HEK293T (cell line): Measurements from ENCODE around the gene NPTXR.
A peak's percentile ranks its signal among the peaks of the same experiment; 100 is the strongest.
"Not testable (repeated sequence)": the region's sequence is repeated elsewhere in the genome, so short reads cannot be mapped to it uniquely, and the experiment has no call there.

Experiments used
- CTCF ChIA-PET: fragments of 350-600 bp; formaldehyde crosslinking; extraction: SDS; loops from one replicate; lab custom pipeline; 2021; ENCODE audit warnings: antibody characterized with exemption, inconsistent platforms; lab: Yijun Ruan, JAX
- POLR2A ChIA-PET: fragments of 350-600 bp; formaldehyde crosslinking; extraction: SDS; loops from one replicate; lab custom pipeline; 2020; ENCODE audit warnings: antibody characterized with exemption, inconsistent platforms; lab: Yijun Ruan, JAX
- DNase-seq: peaks from one replicate; pipeline ENCODE4 v3.0.0; 2012; ENCODE audit warnings: mixed read lengths; ENCODE audit errors: extremely low spot score
- ARNT ChIP-seq: fragments of 450-650 bp; IDR thresholded peaks from 2 replicates; pipeline ENCODE4 v1.6.1; 2017; ENCODE audit warnings: mild to moderate bottlenecking
- BHLHE40 ChIP-seq: fragments of 450-650 bp; IDR thresholded peaks from 2 replicates; pipeline ENCODE4 v1.6.1; 2016; ENCODE audit warnings: mild to moderate bottlenecking, moderate library complexity, borderline replicate concordance
- CTBP1 ChIP-seq: fragments of 450-650 bp; IDR thresholded peaks from 2 replicates; pipeline ENCODE4 v1.6.1; 2016; ENCODE audit warnings: borderline replicate concordance
- ELF4 ChIP-seq: fragments of 450-650 bp; IDR thresholded peaks from 2 replicates; pipeline ENCODE4 v1.6.1; 2017; ENCODE audit warnings: antibody characterized with exemption
- FOXA1 ChIP-seq: fragments of 450-650 bp; IDR thresholded peaks from 2 replicates; pipeline ENCODE4 v1.6.1; 2016; ENCODE audit warnings: mild to moderate bottlenecking
- FOXK2 ChIP-seq: fragments of 450-650 bp; IDR thresholded peaks from 2 replicates; pipeline ENCODE4 v1.6.1; 2016; ENCODE audit warnings: mild to moderate bottlenecking
- FOXM1 ChIP-seq: fragments of 450-650 bp; IDR thresholded peaks from 2 replicates; pipeline ENCODE4 v1.6.1; 2017; ENCODE audit warnings: mild to moderate bottlenecking, borderline replicate concordance
- HDGF ChIP-seq: fragments of 450-650 bp; IDR thresholded peaks from 2 replicates; pipeline ENCODE4 v1.6.1; 2017; ENCODE audit warnings: antibody characterized with exemption, borderline replicate concordance
- L3MBTL2 ChIP-seq: fragments of 450-650 bp; conservative IDR thresholded peaks from 2 replicates; pipeline ENCODE4 v1.6.1; 2016; ENCODE audit warnings: mild to moderate bottlenecking
- LEF1 ChIP-seq: fragments of 450-650 bp; IDR thresholded peaks from 2 replicates; pipeline ENCODE4 v1.6.1; 2017; ENCODE audit warnings: mild to moderate bottlenecking, borderline replicate concordance
- NFRKB ChIP-seq: fragments of 450-650 bp; IDR thresholded peaks from 2 replicates; pipeline ENCODE4 v1.6.1; 2016; ENCODE audit warnings: mild to moderate bottlenecking, moderate library complexity
- SP1 ChIP-seq: fragments of 450-650 bp; IDR thresholded peaks from 2 replicates; pipeline ENCODE4 v1.6.1; 2017
- SUZ12 ChIP-seq: fragments of 450-650 bp; IDR thresholded peaks from 2 replicates; pipeline ENCODE4 v1.6.1; 2016; ENCODE audit warnings: mild to moderate bottlenecking
- TARDBP ChIP-seq: fragments of 450-650 bp; IDR thresholded peaks from 2 replicates; pipeline ENCODE4 v1.6.1; 2016
- ZNF384 ChIP-seq: fragments of 450-650 bp; IDR thresholded peaks from 2 replicates; pipeline ENCODE4 v1.6.1; 2016
- TF ChIP-seq, protein P1 (sequence below): fragments of 450-650 bp; IDR thresholded peaks from 2 replicates; pipeline ENCODE4 v1.6.1; 2016

Gene NPTXR

DNA sequence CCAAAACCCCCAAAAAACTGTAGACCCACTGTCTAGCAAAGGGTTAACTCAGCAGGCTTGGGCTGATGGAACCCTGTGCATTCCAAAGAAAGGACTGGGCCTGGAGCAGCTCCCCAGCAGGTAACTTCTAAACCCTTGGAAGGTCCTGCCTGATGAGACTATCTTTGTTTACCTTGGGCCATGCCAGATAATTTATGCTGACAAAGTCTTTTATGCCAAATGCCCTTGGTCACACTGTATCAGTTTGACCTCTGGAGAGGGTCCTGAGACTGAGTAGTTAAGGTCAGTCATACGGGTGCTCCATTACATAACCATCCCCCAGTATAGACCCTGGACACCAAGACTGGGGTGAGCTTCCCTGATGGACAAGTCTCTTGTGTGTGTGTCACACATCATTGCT lies 28.0 kb downstream of the NPTXR start:
- CTCF ChIA-PET = no interaction called here
- POLR2A ChIA-PET = no interaction called here
- TF ChIP-seq FOXK2 = no peak
- no peak for TF ChIP-seq LEF1
- no peak for TF ChIP-seq TARDBP
- TF ChIP-seq L3MBTL2 = no peak
- TF ChIP-seq FOXA1 = no peak
- TF ChIP-seq SP1 = no peak
- no peak for TF ChIP-seq HDGF
- no peak for DNase-seq

DNA sequence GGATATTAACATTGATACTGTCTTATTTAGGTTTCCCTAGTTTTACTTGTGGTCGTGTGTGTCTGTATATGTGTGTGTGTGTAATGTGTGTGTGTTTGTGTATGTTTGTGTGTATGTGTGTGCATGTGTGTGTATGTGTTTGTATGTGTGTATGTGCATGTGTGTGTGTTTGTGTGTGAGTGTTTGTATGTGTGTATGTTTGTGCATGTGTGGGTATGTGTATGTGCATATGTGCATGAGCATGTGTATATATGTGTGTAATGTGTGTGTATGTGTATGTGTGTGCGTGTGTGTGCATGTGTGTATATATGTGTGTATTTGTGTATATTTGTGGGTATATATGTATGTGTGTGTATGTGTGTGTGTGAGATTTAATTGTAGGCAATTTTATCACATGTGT lies 32.6 kb downstream of the NPTXR start:
- TF ChIP-seq LEF1 (no peak), ZNF384 (no peak), SUZ12 (no peak), HDGF (no peak), FOXK2 (no peak), TARDBP (no peak), CTBP1 (no peak; the same call in 1 of the 2 replicates), L3MBTL2 (no peak), NFRKB (no peak), SP1 (no peak), ARNT (no peak), ELF4 (no peak), BHLHE40 (no peak), FOXA1 (no peak)
- TF ChIP-seq, protein P1, sequence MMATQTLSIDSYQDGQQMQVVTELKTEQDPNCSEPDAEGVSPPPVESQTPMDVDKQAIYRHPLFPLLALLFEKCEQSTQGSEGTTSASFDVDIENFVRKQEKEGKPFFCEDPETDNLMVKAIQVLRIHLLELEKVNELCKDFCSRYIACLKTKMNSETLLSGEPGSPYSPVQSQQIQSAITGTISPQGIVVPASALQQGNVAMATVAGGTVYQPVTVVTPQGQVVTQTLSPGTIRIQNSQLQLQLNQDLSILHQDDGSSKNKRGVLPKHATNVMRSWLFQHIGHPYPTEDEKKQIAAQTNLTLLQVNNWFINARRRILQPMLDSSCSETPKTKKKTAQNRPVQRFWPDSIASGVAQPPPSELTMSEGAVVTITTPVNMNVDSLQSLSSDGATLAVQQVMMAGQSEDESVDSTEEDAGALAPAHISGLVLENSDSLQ = no peak
- CTCF ChIA-PET = no interaction called here
- no peak for DNase-seq
- POLR2A ChIA-PET = no interaction called here

DNA sequence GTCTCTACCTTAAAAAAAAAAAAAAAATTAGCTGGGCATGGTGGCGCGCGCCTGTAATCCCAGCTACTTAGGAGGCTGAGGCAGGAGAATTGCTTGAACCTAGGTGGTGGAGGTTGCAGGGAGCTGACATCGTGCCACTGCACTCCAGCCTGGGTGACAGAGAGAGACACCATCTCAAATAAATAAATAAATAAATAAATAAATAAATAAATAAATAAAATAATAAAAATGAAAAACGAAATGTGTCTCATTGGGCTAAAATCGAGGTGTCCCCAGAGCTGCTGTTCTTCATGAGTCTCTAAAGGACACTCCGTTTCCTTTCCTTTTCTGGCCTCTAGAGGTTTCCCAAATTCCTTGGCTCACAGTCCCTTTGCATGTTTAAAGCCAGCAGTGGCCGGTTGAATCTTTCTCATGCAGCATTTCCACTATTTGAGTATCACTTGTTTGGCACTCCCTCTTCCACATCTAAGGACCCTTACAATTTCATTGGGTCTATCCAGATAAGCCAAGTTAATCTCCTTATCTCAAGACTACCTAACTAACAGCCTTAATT lies 38.7 kb downstream of the NPTXR start:
- CTCF ChIA-PET, POLR2A ChIA-PET, DNase-seq: not testable (repeated sequence)

DNA sequence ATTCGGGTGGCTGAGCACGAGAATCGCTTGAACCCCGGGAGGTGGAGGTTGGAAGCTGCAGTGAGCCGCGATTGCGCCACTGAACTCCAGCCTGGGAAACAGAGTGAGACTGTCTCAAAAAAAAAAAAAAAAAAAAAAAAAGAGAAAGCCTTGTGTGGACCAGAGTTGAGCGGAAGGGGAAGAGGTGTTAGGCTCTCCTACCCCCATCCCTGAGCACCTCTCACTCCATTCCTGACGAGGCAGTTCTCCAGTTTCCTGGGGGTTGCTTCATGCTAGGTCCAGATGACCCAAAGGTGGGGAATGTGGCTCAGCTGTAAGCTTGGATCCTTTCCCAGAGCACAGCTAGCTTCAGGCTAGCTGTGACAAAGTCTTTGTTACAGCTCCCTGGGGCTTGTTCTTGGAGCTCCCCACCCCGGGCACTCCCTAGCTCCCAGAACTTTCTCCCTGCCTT lies 41.1 kb downstream of the NPTXR start:
- TF ChIP-seq LEF1 (no peak), ZNF384 (peak; percentile 70), FOXM1 (no peak), SP1 (no peak)
- no peak for DNase-seq
- CTCF ChIA-PET = no interaction called here
- POLR2A ChIA-PET = no interaction called here

DNA sequence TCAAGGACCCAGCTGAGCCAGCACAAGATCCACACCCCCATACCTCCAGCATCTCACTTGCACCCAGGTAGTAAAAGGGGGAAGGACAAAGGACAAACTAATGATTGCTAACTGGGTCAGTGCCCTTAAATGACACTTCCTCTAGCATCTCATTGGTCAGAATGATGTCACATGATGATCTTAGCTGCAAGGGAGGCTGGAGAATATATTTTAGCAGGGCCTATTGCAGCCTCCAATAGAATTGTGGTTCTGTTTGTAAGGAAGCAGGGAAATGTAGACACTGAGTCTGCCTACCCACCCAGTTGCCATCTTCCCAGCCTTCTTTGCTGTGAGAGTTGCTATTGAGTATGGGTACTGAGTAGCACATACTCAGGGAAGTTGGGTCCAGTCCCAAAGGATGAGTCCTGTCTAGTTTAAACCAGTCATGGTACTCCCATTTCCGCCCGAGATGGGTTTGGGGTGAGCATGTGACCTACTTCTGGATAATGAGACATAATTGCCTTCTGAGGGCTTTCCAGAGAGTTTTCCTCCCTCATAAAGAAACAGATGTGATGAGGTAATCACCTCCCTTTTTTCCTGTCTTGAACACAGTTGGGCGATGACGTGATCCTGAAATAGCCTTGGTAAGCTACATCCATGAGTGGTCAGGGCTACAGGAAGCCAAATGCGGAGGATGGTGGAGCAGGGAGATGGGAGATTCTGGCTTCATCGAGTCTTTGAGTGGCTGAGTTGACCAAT lies 44.4 kb downstream of the NPTXR start:
- no peak for TF ChIP-seq CTBP1
- no peak for TF ChIP-seq TARDBP
- TF ChIP-seq FOXK2 = no peak
- TF ChIP-seq NFRKB = no peak
- no peak for TF ChIP-seq SP1
- TF ChIP-seq FOXA1 = no peak
- TF ChIP-seq ZNF384 = no peak
- no peak for TF ChIP-seq LEF1
- TF ChIP-seq, protein P1 = no peak
- no peak for TF ChIP-seq BHLHE40
- no peak for TF ChIP-seq ELF4
- no peak for TF ChIP-seq FOXM1
- no peak for TF ChIP-seq ARNT
- no peak for TF ChIP-seq L3MBTL2
- ChIA-PET CTCF (interaction anchor here (0.6 kb wide), 1 partner anchor 48 kb away, joined by 3 read pairs; no protein-coding TSS in a partner anchor), POLR2A (no interaction called here)
- DNase-seq = no peak

DNA sequence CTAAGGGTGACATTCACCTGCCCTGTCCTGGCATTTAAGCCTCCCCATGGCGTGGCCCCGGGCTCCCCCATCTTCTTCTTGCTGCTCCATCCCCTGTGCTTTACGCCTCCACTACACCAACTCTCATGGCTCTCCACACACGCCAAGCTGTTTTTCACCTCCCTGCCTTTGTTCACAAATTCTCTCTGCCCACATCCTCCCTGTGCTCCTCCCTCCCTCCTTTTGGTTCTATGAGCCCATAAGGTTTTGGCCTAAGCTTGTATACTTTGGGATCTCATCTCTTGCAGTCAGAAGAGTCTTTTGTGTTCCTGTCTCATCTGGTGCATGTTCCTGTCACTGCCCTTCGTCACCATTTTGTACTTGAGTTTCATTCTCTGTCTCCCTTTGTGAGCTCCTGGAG lies 45.3 kb downstream of the NPTXR start:
- POLR2A ChIA-PET = no interaction called here
- CTCF ChIA-PET = no interaction called here
- DNase-seq = no peak
- TF ChIP-seq FOXA1 (no peak), LEF1 (no peak), ARNT (no peak), HDGF (no peak), BHLHE40 (no peak), SUZ12 (no peak), FOXK2 (no peak), L3MBTL2 (no peak), SP1 (no peak), ELF4 (no peak), FOXM1 (no peak)
- TF ChIP-seq, protein P1 = no peak
